RPMI7951 (cell line): ENCODE data around the gene SMIM36. TPM values are rescaled to one million over a fixed set of nuclear protein-coding genes. Genes with fewer than 3 reads are reported as not detected.
"Not testable (repeated sequence)": the region's sequence is repeated elsewhere in the genome, so short reads cannot be mapped to it uniquely, and the experiment has no call there.

Experiments
- DNase-seq: peaks from one replicate; pipeline ENCODE4 v3.0.0-alpha.2; 2012; ENCODE audit warnings: low read depth
- total RNA-seq: library from RNA; depleted of rRNA; stranded (reverse); fragments of >200 nt; shearing (Covaris generic); gene quantifications from 2 replicates; pipeline ENCODE4 v1.2.3, GENCODE V29; 2014; rRNA removed

Gene SMIM36
- total RNA-seq, 1 experiment from 2014 or later, result not detected

DNA sequence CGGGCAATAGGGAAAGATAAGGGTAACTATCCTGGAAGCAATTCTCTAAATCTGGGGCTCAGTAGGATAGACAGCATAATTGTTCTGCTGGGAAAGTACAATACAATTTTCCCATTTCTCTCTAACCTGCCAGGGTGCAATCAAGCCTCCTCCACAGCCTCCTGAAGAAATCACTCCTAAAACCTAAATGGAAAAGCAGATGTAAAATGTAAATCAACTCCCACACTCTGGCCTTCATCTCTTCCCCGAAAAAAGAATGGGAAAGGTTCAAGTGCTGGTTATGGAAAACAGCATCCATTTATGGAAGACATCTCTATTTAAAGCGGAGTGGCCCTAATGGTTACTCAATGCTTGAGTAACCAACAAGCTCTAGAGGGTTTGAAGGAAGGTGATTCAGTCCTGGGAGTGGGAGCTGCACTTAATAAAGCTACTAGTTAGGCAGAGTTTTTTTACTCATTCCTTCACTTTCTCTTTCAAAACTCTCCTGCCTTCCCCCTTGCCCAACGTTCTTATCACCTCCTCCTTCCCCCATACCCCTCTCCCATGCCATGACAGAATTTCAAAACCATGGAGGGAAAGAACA is 94.7 kb downstream of the SMIM36 start:
- DNase-seq, result peak; percentile 37

DNA sequence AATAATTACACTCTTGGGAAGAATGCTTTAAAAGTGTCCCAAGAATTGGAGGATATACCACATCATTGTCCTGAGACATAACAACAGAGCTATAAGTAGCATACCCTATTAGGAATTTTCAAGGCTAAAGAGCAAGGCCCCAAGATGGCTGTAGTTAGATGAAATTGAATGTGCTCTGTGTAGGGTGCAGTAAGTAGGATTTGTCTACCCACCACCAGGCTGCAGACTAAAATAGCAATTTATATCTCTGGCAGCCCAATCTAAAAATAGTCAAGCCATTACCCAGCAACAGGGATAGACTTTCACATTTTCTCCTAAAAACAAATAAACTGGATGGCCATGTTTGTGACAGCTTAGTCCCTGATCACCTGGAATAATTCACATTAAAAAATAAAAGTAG is 95.3 kb downstream of the SMIM36 start:
- peak; percentile 19 for DNase-seq

DNA sequence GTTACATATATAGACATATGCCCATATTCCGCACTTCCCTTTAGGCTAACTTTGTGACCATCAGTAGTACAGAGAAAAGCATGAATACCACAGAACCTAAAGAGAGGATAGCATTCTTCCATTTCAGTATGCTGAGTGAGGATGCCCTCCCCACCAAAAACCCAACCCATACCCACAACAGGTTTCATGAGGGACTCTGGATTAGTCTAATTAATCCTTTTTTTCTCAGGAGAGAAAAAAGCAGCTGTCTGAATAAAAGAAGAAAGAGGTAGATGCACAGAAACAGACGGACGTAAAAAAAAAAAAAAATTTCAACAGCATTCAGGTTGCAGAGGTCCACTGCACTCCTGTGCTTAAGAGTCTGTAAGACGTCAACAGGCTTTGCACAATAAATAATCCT is 96.3 kb downstream of the SMIM36 start:
- DNase-seq, result no peak

DNA sequence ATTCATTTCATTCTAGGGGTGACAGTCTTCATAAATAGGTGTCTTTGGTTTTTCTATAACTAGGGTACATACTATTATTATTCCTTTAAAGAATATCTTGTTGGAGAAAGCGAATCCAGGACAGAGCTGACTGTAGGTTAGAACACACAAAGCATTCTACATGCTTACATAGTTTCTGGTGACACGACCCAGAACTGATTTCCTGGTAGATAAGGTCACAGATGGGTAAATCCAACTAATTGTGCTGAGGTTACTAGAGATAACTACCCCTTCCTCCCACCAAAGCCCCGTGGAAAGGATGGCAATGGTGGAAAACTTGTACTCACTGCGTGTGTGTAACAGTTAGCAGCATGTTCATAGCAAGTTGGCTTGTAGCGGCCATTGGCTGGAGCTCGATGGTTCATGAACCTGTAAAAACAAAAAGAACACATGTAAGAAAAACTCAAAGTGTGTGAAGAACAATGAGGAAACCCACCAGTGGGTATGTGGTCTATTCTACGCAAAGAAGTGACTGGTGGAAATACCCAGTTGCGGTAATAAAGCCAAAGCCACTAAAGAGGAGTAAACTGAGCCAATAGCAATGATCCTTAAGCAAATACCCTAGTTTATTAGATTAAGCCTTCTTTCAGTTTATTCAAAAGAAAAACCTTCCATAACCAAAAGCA is 97.3 kb downstream of the SMIM36 start:
- no peak for DNase-seq

DNA sequence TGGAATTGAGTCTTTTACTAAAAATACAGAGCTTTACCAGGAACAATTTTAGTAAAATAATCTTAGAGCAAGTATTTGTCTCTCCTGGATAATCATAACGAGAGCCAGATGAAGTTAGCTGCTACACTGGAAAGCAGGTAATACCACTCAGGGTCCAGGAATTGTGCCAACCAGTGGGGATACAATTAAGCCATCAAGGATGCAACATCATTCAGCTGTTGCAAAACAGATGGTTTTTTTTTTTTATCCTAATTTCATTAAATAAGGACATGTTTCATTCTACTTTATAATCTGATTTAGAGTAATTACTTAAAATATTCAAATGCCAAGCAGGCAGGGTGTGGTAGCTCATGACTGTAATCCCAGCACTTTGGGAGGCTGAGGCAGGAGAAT is 99.8 kb downstream of the SMIM36 start:
- DNase-seq, result no peak

DNA sequence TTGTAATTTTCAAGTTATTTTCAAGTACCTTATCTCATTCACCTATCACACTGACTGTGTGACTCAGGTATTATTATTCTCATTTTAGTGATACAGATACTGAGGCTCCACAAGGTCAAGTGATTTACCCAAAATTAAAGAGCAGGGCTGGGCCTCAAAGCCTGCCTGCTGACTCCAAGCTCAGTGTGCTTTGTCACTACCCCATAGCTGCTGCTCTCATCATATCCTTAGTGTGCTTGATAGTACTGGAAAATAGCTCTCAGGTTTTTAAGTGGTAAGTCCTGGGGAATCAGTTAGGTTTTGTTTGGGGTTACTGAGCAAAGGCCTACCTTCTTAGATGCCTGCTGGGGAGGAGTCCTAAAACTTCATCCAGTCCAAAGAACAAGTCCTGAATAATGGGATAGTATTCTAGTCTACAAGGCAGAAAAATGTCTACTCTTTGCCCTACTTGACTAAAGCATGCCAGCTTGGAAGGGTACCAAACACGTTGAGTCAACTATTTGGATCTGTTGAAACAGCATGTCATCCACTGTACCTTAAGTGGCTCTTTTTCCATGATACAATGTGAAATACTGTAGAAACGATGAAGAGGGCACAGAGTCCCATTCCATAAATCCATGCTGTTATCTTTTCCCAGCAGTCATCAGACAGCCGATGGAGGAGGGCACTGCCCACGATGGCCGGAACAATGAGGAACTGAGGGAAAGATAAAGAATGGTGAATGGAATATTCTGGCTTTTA is 100.4 kb downstream of the SMIM36 start:
- DNase-seq, result no peak

DNA sequence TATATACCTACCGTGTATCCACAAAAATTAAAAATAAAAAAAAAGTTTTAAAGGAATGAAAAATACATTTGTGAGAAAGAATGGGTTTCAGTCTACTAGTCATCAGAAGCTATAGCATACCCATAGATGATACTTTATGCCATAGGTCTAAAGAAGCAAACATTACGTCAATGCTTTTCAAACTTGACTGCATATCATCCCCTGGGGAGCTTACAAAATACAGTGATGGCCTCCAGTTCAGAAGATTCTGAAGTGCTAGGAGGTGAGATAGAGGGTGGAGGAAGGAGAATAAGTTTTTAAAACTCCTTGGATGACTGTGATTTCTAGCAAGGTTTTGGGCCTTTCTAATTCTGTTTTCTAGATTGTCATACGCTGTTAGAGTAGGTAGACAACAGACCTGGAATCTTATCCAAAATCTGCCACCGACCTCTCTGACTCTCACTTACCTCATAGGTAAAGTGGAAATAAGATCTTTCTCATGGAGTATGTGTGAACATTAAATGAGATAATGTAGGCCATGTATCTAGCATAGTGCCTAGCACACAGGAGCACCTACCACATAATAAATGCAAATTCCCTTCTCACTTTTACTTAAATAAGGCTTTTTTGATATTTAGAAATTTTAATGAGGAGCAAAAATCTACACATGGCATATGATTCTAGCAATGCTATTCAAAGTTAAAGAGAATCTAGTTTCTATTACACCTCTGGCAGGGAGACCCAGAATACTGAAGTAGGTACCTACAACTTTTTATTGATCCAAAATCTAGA is 102.0 kb downstream of the SMIM36 start:
- no peak for DNase-seq

DNA sequence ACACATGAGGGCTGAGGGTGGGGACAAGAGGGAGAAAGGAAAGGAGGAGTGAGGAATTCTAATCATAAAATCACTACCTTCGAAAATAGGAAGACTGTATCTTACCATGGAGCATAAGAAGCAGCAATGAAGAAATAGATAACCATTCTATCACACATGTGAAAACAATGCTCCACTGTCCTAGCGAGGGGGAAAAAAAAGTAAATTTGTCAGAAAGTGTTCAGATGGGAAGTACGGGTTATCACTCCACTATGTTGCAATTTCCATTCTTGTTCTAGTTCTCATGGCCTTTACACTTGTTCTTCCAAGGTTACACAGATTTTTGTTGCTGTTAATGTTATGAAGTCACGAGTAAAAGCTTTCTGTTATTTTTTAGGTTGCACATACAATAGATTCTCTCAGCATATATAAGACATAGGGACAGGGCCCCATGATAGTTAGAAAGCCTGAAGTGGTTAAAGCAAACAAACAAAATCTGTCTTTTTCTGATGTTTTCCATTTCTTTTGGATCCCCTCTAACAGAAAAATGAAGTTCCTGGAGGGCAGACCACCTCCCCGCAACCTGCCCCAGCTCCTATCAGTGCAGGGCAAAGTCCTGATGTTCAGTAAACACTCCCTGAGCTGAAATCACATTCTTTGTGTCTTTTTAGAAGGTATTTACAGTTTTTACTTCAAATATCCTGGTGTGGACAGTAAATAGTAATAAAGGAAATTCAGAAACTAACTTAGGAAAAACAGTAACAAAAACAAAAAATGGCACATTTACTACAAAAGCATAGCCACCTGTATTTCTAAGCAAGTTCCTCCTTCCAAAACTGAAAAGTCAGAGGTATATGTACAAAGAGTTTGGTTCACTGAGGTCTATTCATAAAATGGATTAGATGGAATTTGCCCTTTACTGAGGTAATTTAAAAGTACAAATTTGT is 103.3 kb downstream of the SMIM36 start:
- DNase-seq, result no peak

DNA sequence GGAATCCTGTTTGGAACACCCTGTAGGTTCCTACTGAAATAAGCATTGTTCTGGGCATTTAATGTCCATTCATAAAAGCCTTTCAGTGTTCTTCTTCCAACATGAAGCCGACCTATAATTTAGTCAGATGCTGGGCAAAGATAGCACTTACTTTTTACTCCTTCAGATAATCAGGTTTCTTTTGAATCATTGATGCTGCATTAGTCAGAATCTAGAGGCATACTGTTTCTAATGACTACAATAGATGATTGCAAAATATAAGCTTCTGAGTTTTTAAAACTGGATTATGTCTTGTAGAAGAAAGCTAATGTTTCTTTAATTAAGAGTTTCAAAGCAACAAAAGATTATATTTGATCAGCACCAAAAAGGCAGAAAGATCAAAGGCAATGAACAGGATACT is 105.7 kb downstream of the SMIM36 start:
- no peak for DNase-seq

DNA sequence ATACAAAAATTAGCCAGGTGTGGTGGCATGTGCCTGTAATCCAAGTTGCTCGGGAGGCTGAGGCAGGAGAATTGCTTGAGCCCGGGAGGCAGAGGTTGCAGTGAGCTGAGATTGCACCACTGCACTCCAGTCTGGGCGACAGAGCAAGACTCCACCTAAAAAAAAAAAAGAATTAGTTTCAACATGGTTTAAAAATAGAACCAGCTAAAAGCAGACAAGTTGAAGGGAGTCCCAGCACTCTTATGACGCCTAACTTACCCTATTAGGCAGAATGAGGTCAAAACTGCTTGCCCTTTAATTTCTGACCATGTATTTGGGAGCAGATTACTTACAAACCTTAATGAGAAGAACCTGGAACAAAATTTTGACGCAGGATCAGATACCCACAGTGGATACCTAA is 107.1 kb downstream of the SMIM36 start:
- DNase-seq, result not testable (repeated sequence)

DNA sequence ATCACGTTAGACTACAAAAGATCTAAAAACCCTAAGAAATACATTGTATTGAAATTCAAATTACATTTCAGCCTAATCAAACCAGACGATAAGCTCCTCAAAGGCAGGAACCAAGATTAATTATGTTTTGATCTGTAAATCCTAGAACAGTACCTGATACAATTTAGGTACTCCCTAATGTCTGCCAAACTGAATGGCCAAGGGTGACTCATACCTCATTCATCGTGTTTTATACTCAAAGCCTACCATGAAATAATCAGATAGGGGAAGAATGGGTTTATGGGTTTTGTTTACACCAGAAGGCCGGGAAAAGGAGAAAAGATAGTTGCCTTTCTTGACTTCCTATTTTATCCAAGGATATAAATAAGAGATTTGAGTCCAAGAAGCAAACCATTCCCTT is 108.9 kb downstream of the SMIM36 start:
- DNase-seq, result peak; percentile 17

Other genes starting within 250 kb of the SMIM36 start
- 0.24 and 0.39 TPM in 2 replicates for gene HLF, start 246.5 kb downstream of the SMIM36 start, total RNA-seq
- gene MMD, start 89.6 kb downstream of the SMIM36 start, total RNA-seq, result 59.8 and 73.4 TPM in 2 replicates
- 1.7 and 2.1 TPM in 2 replicates for gene TMEM100, start 211.4 kb upstream of the SMIM36 start, total RNA-seq
- gene PCTP, start 239.6 kb upstream of the SMIM36 start, total RNA-seq, result 16.9 and 18.7 TPM in 2 replicates